ENCODE results near the gene PDE3A.

Gene PDE3A

GRCh38 chr12:20585055-20585625, 216.8 kb downstream of the PDE3A start:
- no peak for TF ChIP-seq CTCF (IDR thresholded peaks at IDR 0.05; ENCODE audit: borderline replicate concordance, insufficient read depth, low read depth, low read length)
- H3K4me3 ChIP-seq (ENCODE audit: low read depth, low read length), result no peak overlapping the region

GRCh38 chr12:20585913-20586312, 217.6 kb downstream of the PDE3A start:
- TF ChIP-seq CTCF (IDR thresholded peaks at IDR 0.05; ENCODE audit: borderline replicate concordance, insufficient read depth, low read depth, low read length), result no peak
- H3K4me3 ChIP-seq (ENCODE audit: low read depth, low read length), result no peak overlapping the region

GRCh38 chr12:20588042-20588441, 219.7 kb downstream of the PDE3A start:
- no peak overlapping the region for H3K4me3 ChIP-seq (ENCODE audit: low read depth, low read length)
- no peak for TF ChIP-seq CTCF (IDR thresholded peaks at IDR 0.05; ENCODE audit: borderline replicate concordance, insufficient read depth, low read depth, low read length)

GRCh38 chr12:20590570-20590969, 222.2 kb downstream of the PDE3A start:
- TF ChIP-seq CTCF (IDR thresholded peaks at IDR 0.05; ENCODE audit: borderline replicate concordance, insufficient read depth, low read depth, low read length), result no peak
- no peak overlapping the region for H3K4me3 ChIP-seq (ENCODE audit: low read depth, low read length)

- TF ChIP-seq CTCF (IDR thresholded peaks at IDR 0.05; ENCODE audit: borderline replicate concordance, insufficient read depth, low read depth, low read length), result no peak
- H3K4me3 ChIP-seq (ENCODE audit: low read depth, low read length), result no peak overlapping the region
Observed at GRCh38 chr12:20592556-20592955, 224.2 kb downstream of the PDE3A start.

- no peak for TF ChIP-seq CTCF (IDR thresholded peaks at IDR 0.05; ENCODE audit: borderline replicate concordance, insufficient read depth, low read depth, low read length)
- H3K4me3 ChIP-seq (ENCODE audit: low read depth, low read length), result no peak overlapping the region
Observed at GRCh38 chr12:20593611-20594010, 225.3 kb downstream of the PDE3A start.

GRCh38 chr12:20596061-20596460, 227.7 kb downstream of the PDE3A start:
- no peak for TF ChIP-seq CTCF (IDR thresholded peaks at IDR 0.05; ENCODE audit: borderline replicate concordance, insufficient read depth, low read depth, low read length)
- no peak overlapping the region for H3K4me3 ChIP-seq (ENCODE audit: low read depth, low read length)
